Measurements from ENCODE around the gene PPIL6.

- TF ChIP-seq CTCF (IDR thresholded peaks at IDR 0.05) (no peak), POLR2A (IDR thresholded peaks at IDR 0.05) (no peak)
Measured at GRCh38 chr6:109358204-109358603, 82.2 kb downstream of the PPIL6 start.
